Activated naive CD4-positive, alpha-beta T cell treated with anti-CD3 and anti-CD28 coated beads, Interleukin-2, amount 10 ng/mL, durations not matched to agents 7 days and 5 days (primary cell): ENCODE data around the gene RBP5.
"Not testable (repeated sequence)": the region's sequence is repeated elsewhere in the genome, so short reads cannot be mapped to it uniquely, and the experiment has no call there.

Experiments used
- CTCF ChIA-PET: fragments of 350-600 bp; sonication (Branson Sonifier 250); formaldehyde crosslinking; loops from one replicate; lab custom pipeline; 2021; ENCODE audit warnings: antibody characterized with exemption; lab: Charles Lee
- DNase-seq: peaks from one replicate; pipeline ENCODE4 v3.0.0-alpha.2; 2020
- H3K27ac Mint-ChIP-seq: one replicate; pipeline ENCODE4 v1.8.0; 2021; ENCODE audit warnings: mild to moderate bottlenecking, moderate library complexity, mixed read lengths
- H3K27me3 Mint-ChIP-seq: one replicate; pipeline ENCODE4 v1.8.0; 2021; ENCODE audit warnings: mild to moderate bottlenecking, mixed read lengths
- H3K36me3 Mint-ChIP-seq: one replicate; pipeline ENCODE4 v1.8.0; 2021; ENCODE audit warnings: mixed read lengths
- H3K4me1 Mint-ChIP-seq: one replicate; pipeline ENCODE4 v1.8.0; 2021; ENCODE audit warnings: mixed read lengths
- H3K4me3 Mint-ChIP-seq: one replicate; pipeline ENCODE4 v1.8.0; 2021; ENCODE audit warnings: mild to moderate bottlenecking, moderate library complexity, mixed read lengths
- H3K9me3 Mint-ChIP-seq: one replicate; pipeline ENCODE4 v1.8.0; 2021; ENCODE audit warnings: mixed read lengths

RBP5 gene

GRCh38 chr12:7110661-7111060, 18.0 kb downstream of the RBP5 start:
- Mint-ChIP-seq H3K4me3 (no peak overlapping the region), H3K9me3 (peaks cover 10% of the 10 kb centered on the region), H3K27ac (no peak overlapping the region), H3K4me1 (peaks cover 62% of the 10 kb centered on the region), H3K27me3 (no peaks in the 10 kb centered on the region), H3K36me3 (peaks cover 40% of the 10 kb centered on the region)
- DNase-seq: no peak
- CTCF ChIA-PET: interaction anchor here (0.9 to 4.1 kb wide), 9 partner anchors 9 to 241 kb away, joined by 3 to 51 read pairs (median 4); partner anchors contain the start of genes C12orf57, LPCAT3 and RNU7-1

GRCh38 chr12:7109572-7109920, 19.1 kb downstream of the RBP5 start:
- peaks cover 68% of the 10 kb centered on the region for H3K4me1 Mint-ChIP-seq
- peak overlapping the region; percentile 86 for H3K27ac Mint-ChIP-seq
- DNase-seq: no peak
- peaks cover 12% of the 10 kb centered on the region for H3K9me3 Mint-ChIP-seq
- peak overlapping the region; percentile 97 for H3K4me3 Mint-ChIP-seq
- CTCF ChIA-PET: interaction anchor here (0.7 to 3.0 kb wide), 18 partner anchors 8 to 240 kb away, joined by 3 to 15 read pairs (median 5); partner anchors contain the start of genes C12orf57, C1R, LPCAT3 and RNU7-1
- H3K36me3 Mint-ChIP-seq: peaks cover 43% of the 10 kb centered on the region
- H3K27me3 Mint-ChIP-seq: no peaks in the 10 kb centered on the region

- peak within 1 kb of the TSS; percentile 95 for H3K27ac Mint-ChIP-seq
- peaks cover 68% of the 10 kb centered on the region for H3K4me1 Mint-ChIP-seq
- peak; percentile 87 for DNase-seq
- peaks cover 43% of the 10 kb centered on the region for H3K36me3 Mint-ChIP-seq
- no peaks in the 10 kb centered on the region for H3K27me3 Mint-ChIP-seq
- peak within 1 kb of the TSS; percentile 97 for H3K4me3 Mint-ChIP-seq
- CTCF ChIA-PET: interaction anchor here (0.7 to 3.0 kb wide), 22 partner anchors 9 to 240 kb away, joined by 3 to 22 read pairs (median 5); partner anchors contain the start of genes C12orf57, C1R, LPCAT3 and RNU7-1
- H3K9me3 Mint-ChIP-seq: peaks cover 12% of the 10 kb centered on the region
These were observed 19.7 kb downstream of the RBP5 start, which contains the start of gene C1RL for GRCh38 chr12:7108796-7109571. Gene C1RL (minus strand): TSS chr12:7109214. CDS start chr12:7109180, 34 bp downstream.

DNA sequence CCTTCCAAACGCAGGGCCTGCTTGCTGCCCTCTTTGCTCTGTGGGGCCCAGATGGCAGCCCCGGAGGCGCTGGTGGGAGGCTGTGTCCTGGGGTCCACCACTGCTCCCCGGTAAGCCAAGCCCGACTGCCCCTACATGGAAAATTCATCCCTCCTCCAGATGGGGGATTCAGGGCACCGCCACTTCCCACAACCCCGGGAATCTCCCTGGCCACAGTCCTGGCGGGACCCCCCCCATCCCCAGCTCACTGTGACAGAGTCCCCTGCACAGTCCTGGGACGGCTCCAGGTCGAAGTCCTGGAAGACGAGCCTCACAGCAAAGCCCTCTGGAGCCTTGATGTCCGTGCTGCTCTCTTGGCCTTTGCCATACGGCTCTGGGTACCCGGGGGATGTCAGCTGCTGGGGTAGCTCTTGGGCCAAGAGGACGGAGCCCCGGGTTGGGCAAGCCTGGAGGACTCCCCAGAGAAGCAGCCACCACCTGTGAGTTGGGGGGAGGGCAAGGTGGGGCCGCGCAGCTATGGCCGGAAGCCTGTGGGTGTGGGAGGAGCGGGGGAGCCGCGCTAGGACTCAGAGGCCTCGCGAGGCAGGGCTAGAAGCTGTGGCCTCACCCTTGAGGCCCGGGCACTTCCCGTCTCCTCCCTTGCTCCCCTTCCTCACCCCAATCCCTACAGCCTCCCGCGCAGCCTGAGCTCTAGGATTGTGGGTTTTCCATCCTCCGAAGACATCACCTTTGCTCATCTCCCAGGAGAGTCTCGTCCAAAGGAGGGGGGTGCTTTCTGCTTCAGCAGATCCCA, 20.5 kb downstream of the RBP5 start:
- no peaks in the 10 kb centered on the region for H3K27me3 Mint-ChIP-seq
- peaks cover 72% of the 10 kb centered on the region for H3K4me1 Mint-ChIP-seq
- CTCF ChIA-PET: interaction anchor here (0.7 to 3.0 kb wide), 19 partner anchors 14 to 236 kb away, joined by 3 to 22 read pairs (median 5); partner anchors contain the start of genes C12orf57, C1R, CLSTN3 and LPCAT3
- DNase-seq: peak; percentile 90
- peak overlapping the region; percentile 95 for H3K27ac Mint-ChIP-seq
- H3K9me3 Mint-ChIP-seq: peaks cover 12% of the 10 kb centered on the region
- H3K36me3 Mint-ChIP-seq: peaks cover 47% of the 10 kb centered on the region
- H3K4me3 Mint-ChIP-seq: peak overlapping the region; percentile 97

GRCh38 chr12:7107636-7108002, 21.1 kb downstream of the RBP5 start:
- peaks cover 12% of the 10 kb centered on the region for H3K9me3 Mint-ChIP-seq
- H3K4me3 Mint-ChIP-seq: peak overlapping the region; percentile 97
- peaks cover 50% of the 10 kb centered on the region for H3K36me3 Mint-ChIP-seq
- CTCF ChIA-PET: interaction anchor here (0.7 to 3.0 kb wide), 15 partner anchors 14 to 235 kb away, joined by 3 to 22 read pairs (median 6); partner anchors contain the start of genes C12orf57, C1R, CLSTN3 and LPCAT3
- H3K4me1 Mint-ChIP-seq: peaks cover 73% of the 10 kb centered on the region
- H3K27me3 Mint-ChIP-seq: no peaks in the 10 kb centered on the region
- DNase-seq: no peak
- peak overlapping the region; percentile 95 for H3K27ac Mint-ChIP-seq

GRCh38 chr12:7107181-7107580, 21.5 kb downstream of the RBP5 start:
- Mint-ChIP-seq H3K4me3 (peak overlapping the region; percentile 50), H3K4me1 (peaks cover 75% of the 10 kb centered on the region), H3K9me3 (peaks cover 12% of the 10 kb centered on the region), H3K36me3 (peaks cover 54% of the 10 kb centered on the region)
- DNase-seq, H3K27ac Mint-ChIP-seq, H3K27me3 Mint-ChIP-seq: not testable (repeated sequence)
- CTCF ChIA-PET: interaction anchor here (0.6 to 3.0 kb wide), 9 partner anchors 11 to 374 kb away, joined by 3 to 22 read pairs (median 5); partner anchors contain the start of genes C12orf57, LPCAT3, RNU7-1 and SPSB2

- no peak for DNase-seq
- H3K9me3 Mint-ChIP-seq: peaks cover 12% of the 10 kb centered on the region
- CTCF ChIA-PET: no interaction called here
- H3K27ac Mint-ChIP-seq: no peak overlapping the region
- H3K4me3 Mint-ChIP-seq: peak overlapping the region; percentile 40
- no peaks in the 10 kb centered on the region for H3K27me3 Mint-ChIP-seq
- H3K36me3 Mint-ChIP-seq: peaks cover 58% of the 10 kb centered on the region
- peaks cover 69% of the 10 kb centered on the region for H3K4me1 Mint-ChIP-seq
These were observed 22.6 kb downstream of the RBP5 start for GRCh38 chr12:7106082-7106481.

- H3K4me3 Mint-ChIP-seq: no peak overlapping the region
- H3K27me3 Mint-ChIP-seq: no peaks in the 10 kb centered on the region
- peaks cover 12% of the 10 kb centered on the region for H3K9me3 Mint-ChIP-seq
- no peak overlapping the region for H3K27ac Mint-ChIP-seq
- peaks cover 49% of the 10 kb centered on the region for H3K4me1 Mint-ChIP-seq
- CTCF ChIA-PET: interaction anchor here (1.2 kb wide), 1 partner anchor 10 kb away, joined by 3 read pairs; no protein-coding TSS in a partner anchor
- DNase-seq: no peak
- H3K36me3 Mint-ChIP-seq: peaks cover 67% of the 10 kb centered on the region
These were observed 24.7 kb downstream of the RBP5 start for GRCh38 chr12:7103837-7104584.

DNA sequence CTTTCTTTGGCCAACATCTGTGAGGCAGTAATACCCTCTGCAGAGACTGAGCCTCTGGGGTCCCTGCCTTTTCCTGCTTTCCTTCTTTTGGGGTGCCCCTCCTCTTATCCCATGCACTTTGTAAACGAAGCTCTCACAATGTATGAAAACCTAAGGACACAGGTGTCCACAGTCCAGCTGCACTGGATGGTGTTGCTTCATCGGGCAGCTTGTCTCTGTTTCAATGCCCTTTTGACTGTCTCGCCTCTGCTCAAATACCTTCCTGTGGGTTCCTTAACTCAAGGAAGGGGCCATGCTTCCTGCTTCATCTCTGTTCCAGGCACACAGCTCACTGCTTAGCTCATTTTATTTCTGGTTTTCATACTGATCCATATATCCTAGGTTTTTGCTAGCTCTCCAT, 26.1 kb downstream of the RBP5 start:
- Mint-ChIP-seq H3K4me3 (no peak overlapping the region), H3K36me3 (peaks cover 64% of the 10 kb centered on the region), H3K9me3 (peaks cover 12% of the 10 kb centered on the region), H3K4me1 (peaks cover 40% of the 10 kb centered on the region), H3K27me3 (no peaks in the 10 kb centered on the region), H3K27ac (no peak overlapping the region)
- no peak for DNase-seq
- CTCF ChIA-PET: interaction anchor here (0.6 to 1.9 kb wide), 4 partner anchors 10 to 236 kb away, joined by 3 to 14 read pairs (median 3); no protein-coding TSS in a partner anchor

- peaks cover 35% of the 10 kb centered on the region for H3K4me1 Mint-ChIP-seq
- no peaks in the 10 kb centered on the region for H3K27me3 Mint-ChIP-seq
- no peak overlapping the region for H3K4me3 Mint-ChIP-seq
- H3K27ac Mint-ChIP-seq: no peak overlapping the region
- H3K36me3 Mint-ChIP-seq: peaks cover 60% of the 10 kb centered on the region
- DNase-seq: no peak
- peaks cover 12% of the 10 kb centered on the region for H3K9me3 Mint-ChIP-seq
- CTCF ChIA-PET: interaction anchor here (1.9 kb wide), 1 partner anchor 11 kb away, joined by 14 read pairs; no protein-coding TSS in a partner anchor
These were observed 27.0 kb downstream of the RBP5 start for GRCh38 chr12:7101694-7102131.

DNA sequence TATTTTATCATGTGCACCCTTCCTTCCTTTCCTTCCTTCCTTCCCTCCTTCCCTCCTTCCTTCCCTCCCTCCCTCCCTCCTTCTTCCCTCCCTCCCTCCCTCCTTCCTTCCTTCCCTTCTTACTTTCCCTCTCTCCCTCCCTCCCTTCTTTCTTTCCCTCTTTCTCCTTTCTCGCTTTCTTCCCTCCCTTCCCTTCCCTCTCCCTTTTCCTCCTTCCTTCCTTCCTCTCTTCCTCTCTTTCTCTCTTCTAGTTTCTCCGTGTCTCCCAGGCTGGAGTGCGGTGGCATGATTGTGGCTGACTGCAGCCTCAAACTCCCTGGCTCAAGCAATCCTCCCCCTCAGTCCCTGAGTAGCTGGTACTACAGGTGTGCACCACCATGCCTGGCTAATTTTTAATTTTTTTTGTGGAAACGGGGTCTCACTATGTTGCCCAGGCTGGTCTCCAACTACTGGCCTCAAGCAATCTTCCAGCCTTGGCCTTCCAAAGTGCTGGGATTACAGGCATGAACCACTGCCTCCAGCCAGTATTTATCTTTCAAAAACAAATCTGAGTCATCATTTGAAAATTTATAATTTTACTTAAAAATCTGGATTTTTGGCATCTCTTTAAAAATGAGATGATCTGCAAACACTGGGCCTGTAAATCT, 27.5 kb downstream of the RBP5 start:
- DNase-seq: no peak
- CTCF ChIA-PET: no interaction called here
- H3K36me3 Mint-ChIP-seq: peaks cover 55% of the 10 kb centered on the region
- no peak overlapping the region for H3K27ac Mint-ChIP-seq
- no peak overlapping the region for H3K4me3 Mint-ChIP-seq
- peaks cover 8% of the 10 kb centered on the region for H3K9me3 Mint-ChIP-seq
- H3K4me1 Mint-ChIP-seq: peaks cover 29% of the 10 kb centered on the region
- H3K27me3 Mint-ChIP-seq: no peaks in the 10 kb centered on the region

- CTCF ChIA-PET: no interaction called here
- Mint-ChIP-seq H3K4me1 (peaks cover 21% of the 10 kb centered on the region), H3K36me3 (peaks cover 46% of the 10 kb centered on the region), H3K27ac (no peak overlapping the region), H3K9me3 (no peaks in the 10 kb centered on the region), H3K27me3 (no peaks in the 10 kb centered on the region), H3K4me3 (no peak overlapping the region)
- DNase-seq: no peak
These were observed 28.4 kb downstream of the RBP5 start for GRCh38 chr12:7100239-7100638.
